ENCODE measurements around the gene RNLS. TPM values are rescaled to one million over a fixed set of nuclear protein-coding genes. Genes with fewer than 3 reads are reported as not detected.

RNLS gene
- total RNA-seq, 1 experiment from 2014 or later = 11.4 TPM

- Histone ChIP-seq H3K27me3 (ENCODE audit: control insufficient read depth, insufficient read depth, low read length) (no peaks in the 10 kb centered on the region), H3K36me3 (ENCODE audit: control insufficient read depth, insufficient read depth, low read length) (no peaks in the 10 kb centered on the region), H3K4me3 (ENCODE audit: low read depth in 2 of 2, low read length in 2 of 2) (no peak overlapping the region), H3K4me1 (ENCODE audit: control insufficient read depth, insufficient read depth, low read length) (no peaks in the 10 kb centered on the region), H3K9me3 (ENCODE audit: control insufficient read depth, insufficient read depth, low read depth, low read length) (no peaks in the 10 kb centered on the region), H3K27ac (ENCODE audit: low read length) (no peak overlapping the region)
- no TSS peak for BruUV-seq (replicated peaks)
- ChIA-PET CTCF (no interaction called here), POLR2A (no interaction called here)
- no peak for TF ChIP-seq CTCF (IDR thresholded peaks at IDR 0.05)
- no peak for TF ChIP-seq POLR2AphosphoS5 (IDR thresholded peaks at IDR 0.05; ENCODE audit: low read depth, low read length)
- no peak for TF ChIP-seq TCF7L2 (IDR thresholded peaks at IDR 0.05; ENCODE audit: low read depth, low read length)
- no peak for TF ChIP-seq REST (IDR thresholded peaks at IDR 0.05; ENCODE audit: insufficient read depth in 1 of 2, low read depth in 2 of 2, low read length in 1 of 2)
- TF ChIP-seq SIN3A (IDR thresholded peaks at IDR 0.05; ENCODE audit: borderline replicate concordance, insufficient read depth, low read depth, low read length) = no peak
- ATAC-seq = no peak
- intact Hi-C loops (cut with micrococcal nuclease; ENCODE audit: unreplicated experiment) = no loop called here
- DNase-seq (ENCODE audit: low read depth, low spot score) = no peak
- in situ Hi-C loops (cut with HindIII; ENCODE audit: low pct_unique_long_range_greater_than_20kb, low sequenced_read_pairs) = no loop called here
These were observed 117.4 kb downstream of the RNLS start for GRCh38 chr10:88465765-88466164.

DNA sequence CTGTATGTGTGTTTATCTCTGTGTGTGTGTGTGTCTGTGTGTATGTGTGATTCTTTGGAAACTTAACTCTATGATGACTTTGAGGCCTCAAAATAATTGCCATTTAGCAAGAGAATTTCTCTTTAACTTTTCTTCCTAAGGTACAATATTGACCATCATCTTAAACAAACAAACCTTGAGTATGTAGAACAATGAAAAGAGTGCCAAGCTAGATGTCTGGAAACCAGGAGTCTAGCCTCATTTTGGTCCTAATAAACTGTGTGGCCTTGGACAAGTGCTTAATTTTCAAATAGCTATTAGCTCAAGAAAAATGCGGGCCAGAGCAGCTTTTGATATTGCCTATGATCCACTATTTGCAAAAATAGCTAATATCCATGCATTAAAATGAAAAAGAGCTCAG lies 119.3 kb downstream of the RNLS start:
- Histone ChIP-seq H3K4me3 (ENCODE audit: low read depth in 2 of 2, low read length in 2 of 2) (no peak overlapping the region), H3K36me3 (ENCODE audit: control insufficient read depth, insufficient read depth, low read length) (no peaks in the 10 kb centered on the region), H3K27me3 (ENCODE audit: control insufficient read depth, insufficient read depth, low read length) (no peaks in the 10 kb centered on the region), H3K27ac (ENCODE audit: low read length) (no peak overlapping the region), H3K4me1 (ENCODE audit: control insufficient read depth, insufficient read depth, low read length) (no peaks in the 10 kb centered on the region), H3K9me3 (ENCODE audit: control insufficient read depth, insufficient read depth, low read depth, low read length) (no peaks in the 10 kb centered on the region)
- TF ChIP-seq SIN3A (IDR thresholded peaks at IDR 0.05; ENCODE audit: borderline replicate concordance, insufficient read depth, low read depth, low read length) = no peak
- no peak for TF ChIP-seq CTCF (IDR thresholded peaks at IDR 0.05)
- TF ChIP-seq POLR2AphosphoS5 (IDR thresholded peaks at IDR 0.05; ENCODE audit: low read depth, low read length) = no peak
- TF ChIP-seq TCF7L2 (IDR thresholded peaks at IDR 0.05; ENCODE audit: low read depth, low read length) = no peak
- TF ChIP-seq REST (IDR thresholded peaks at IDR 0.05; ENCODE audit: insufficient read depth in 1 of 2, low read depth in 2 of 2, low read length in 1 of 2) = no peak
- ChIA-PET POLR2A (no interaction called here), CTCF (no interaction called here)
- intact Hi-C loops (cut with micrococcal nuclease; ENCODE audit: unreplicated experiment) = no loop called here
- no peak for ATAC-seq
- no peak for DNase-seq (ENCODE audit: low read depth, low spot score)
- in situ Hi-C loops (cut with HindIII; ENCODE audit: low pct_unique_long_range_greater_than_20kb, low sequenced_read_pairs) = no loop called here
- BruUV-seq (replicated peaks) = no TSS peak

Data from Panc1 (cell line).